ENCODE results near the gene ALG1.
"Not testable (repeated sequence)": the region's sequence is repeated elsewhere in the genome, so short reads cannot be mapped to it uniquely, and the experiment has no call there.

ALG1 gene

GRCh38 chr16:5071681-5072333, at the start of gene ALG1:
Gene ALG1, plus strand, starts transcription at chr16:5071843. Its CDS starts 7 bp downstream, at chr16:5071850.
- peak; percentile 91 for DNase-seq

- no peak for DNase-seq
Observed at GRCh38 chr16:5022521-5022920, 49.1 kb upstream of the ALG1 start.

- no peak for DNase-seq
Observed at GRCh38 chr16:5024632-5025031, 47.0 kb upstream of the ALG1 start.

- DNase-seq: no peak
Observed at GRCh38 chr16:5025171-5025632, 46.4 kb upstream of the ALG1 start.

GRCh38 chr16:5026664-5027063, 45.0 kb upstream of the ALG1 start:
- no peak for DNase-seq

GRCh38 chr16:5027086-5027485, 44.6 kb upstream of the ALG1 start:
- DNase-seq: no peak

- DNase-seq: no peak
Observed at GRCh38 chr16:5027575-5028235, 43.9 kb upstream of the ALG1 start.

- no peak for DNase-seq
Observed at GRCh38 chr16:5028950-5029475, 42.6 kb upstream of the ALG1 start.

- no peak for DNase-seq
Observed at GRCh38 chr16:5030251-5030870, 41.3 kb upstream of the ALG1 start.

GRCh38 chr16:5031601-5032000, 40.0 kb upstream of the ALG1 start:
- DNase-seq: no peak

- no peak for DNase-seq
Observed at GRCh38 chr16:5032748-5033167, 38.9 kb upstream of the ALG1 start.

- DNase-seq: peak; percentile 86
Observed at GRCh38 chr16:5033256-5034166, 38.1 kb upstream of the ALG1 start, which contains the start of gene NAGPA. Gene NAGPA, minus strand, starts transcription at chr16:5033935. Its CDS starts 21 bp downstream, at chr16:5033914.

- DNase-seq: no peak
Observed at GRCh38 chr16:5034167-5034523, 37.5 kb upstream of the ALG1 start.

GRCh38 chr16:5035909-5036227, 35.8 kb upstream of the ALG1 start:
- no peak for DNase-seq

GRCh38 chr16:5036228-5037156, 35.2 kb upstream of the ALG1 start:
- no peak for DNase-seq

- DNase-seq: no peak
Observed at GRCh38 chr16:5040451-5040850, 31.2 kb upstream of the ALG1 start.

GRCh38 chr16:5041600-5042133, 30.0 kb upstream of the ALG1 start:
- no peak for DNase-seq

GRCh38 chr16:5042574-5043171, 29.0 kb upstream of the ALG1 start:
- no peak for DNase-seq

- no peak for DNase-seq
Observed at GRCh38 chr16:5044011-5044540, 27.6 kb upstream of the ALG1 start.

GRCh38 chr16:5044581-5044980, 27.1 kb upstream of the ALG1 start:
- DNase-seq: not testable (repeated sequence)
